HEK293 (cell line): ENCODE data around the gene ARIH1.
"Not testable (repeated sequence)": the region's sequence is repeated elsewhere in the genome, so short reads cannot be mapped to it uniquely, and the experiment has no call there.

ENCODE experiments used
- HOXA7 ChIP-seq: sonication (generic); formaldehyde crosslinking; IDR thresholded peaks from 2 replicates; pipeline ENCODE4 v1.8.1; 2022; ENCODE audit warnings: missing genetic modification reagents, borderline replicate concordance
- KLF16 ChIP-seq: fragments of 450-650 bp; formaldehyde crosslinking; IDR thresholded peaks from 2 replicates; pipeline ENCODE4 v1.5.1; 2017; ENCODE audit warnings: missing biosample characterization, missing genetic modification characterization
- SETDB1 ChIP-seq: IDR thresholded peaks from one replicate; pipeline ENCODE4 v1.6.1; 2017; ENCODE audit warnings: mild to moderate bottlenecking, low read length, moderate library complexity, mixed read lengths; ENCODE audit not compliant: insufficient read length
- SP2 ChIP-seq: fragments of 450-650 bp; formaldehyde crosslinking; IDR thresholded peaks from 2 replicates; pipeline ENCODE4 v1.5.1; 2016; ENCODE audit warnings: missing biosample characterization, missing genetic modification characterization
- ZNF2 ChIP-seq: fragments of 450-650 bp; formaldehyde crosslinking; IDR thresholded peaks from 2 replicates; pipeline ENCODE4 v1.5.1; 2016; ENCODE audit warnings: missing biosample characterization, missing genetic modification characterization
- ZNF585B ChIP-seq: fragments of 450-650 bp; formaldehyde crosslinking; IDR thresholded peaks from 2 replicates; pipeline ENCODE4 v1.5.1; 2016; ENCODE audit warnings: missing biosample characterization, missing genetic modification characterization
- ZNF626 ChIP-seq: fragments of 450-650 bp; sonication (Bioruptor Pico); formaldehyde crosslinking; IDR thresholded peaks from 2 replicates; pipeline ENCODE4 v1.5.1; 2018; ENCODE audit warnings: missing biosample characterization, missing genetic modification characterization, inconsistent platforms
- ZNF670 ChIP-seq: fragments of 450-650 bp; formaldehyde crosslinking; IDR thresholded peaks from 2 replicates; pipeline ENCODE4 v1.5.1; 2016; ENCODE audit warnings: missing biosample characterization, missing genetic modification characterization, low read depth
- TF ChIP-seq, protein P1 (sequence below): fragments of 450-650 bp; formaldehyde crosslinking; IDR thresholded peaks from 2 replicates; pipeline ENCODE4 v1.5.1; 2016; ENCODE audit warnings: missing biosample characterization, missing genetic modification characterization

DNA sequence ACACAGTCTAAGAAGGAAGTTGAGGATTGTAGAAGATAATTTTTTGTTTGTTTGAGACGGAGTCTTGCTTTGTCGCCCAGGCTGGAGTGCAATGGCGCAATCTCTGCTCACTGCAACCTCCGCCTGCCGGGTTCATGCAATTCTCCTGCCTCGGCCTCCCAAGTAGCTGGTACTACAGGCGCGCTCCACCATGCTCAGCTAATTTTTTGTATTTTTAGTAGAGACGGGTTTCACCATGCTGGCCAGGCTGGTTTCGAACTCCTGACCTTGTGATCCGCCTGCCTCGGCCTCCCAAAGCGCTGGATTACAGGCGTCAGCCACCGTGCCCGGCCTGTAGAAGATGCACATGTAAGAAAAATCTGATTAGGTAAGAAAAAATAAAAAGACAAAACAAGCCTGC, 2.2 kb downstream of the ARIH1 start:
- not testable (repeated sequence) for TF ChIP-seq ZNF626 (tag by site-specific recombination); ZNF585B (tag by site-specific recombination); ZNF2 (tag by site-specific recombination); KLF16; SP2 (tag by site-specific recombination); HOXA7 (CRISPR knock-in tag); SETDB1; ZNF670 (tag by site-specific recombination)
- TF ChIP-seq, protein P1, sequence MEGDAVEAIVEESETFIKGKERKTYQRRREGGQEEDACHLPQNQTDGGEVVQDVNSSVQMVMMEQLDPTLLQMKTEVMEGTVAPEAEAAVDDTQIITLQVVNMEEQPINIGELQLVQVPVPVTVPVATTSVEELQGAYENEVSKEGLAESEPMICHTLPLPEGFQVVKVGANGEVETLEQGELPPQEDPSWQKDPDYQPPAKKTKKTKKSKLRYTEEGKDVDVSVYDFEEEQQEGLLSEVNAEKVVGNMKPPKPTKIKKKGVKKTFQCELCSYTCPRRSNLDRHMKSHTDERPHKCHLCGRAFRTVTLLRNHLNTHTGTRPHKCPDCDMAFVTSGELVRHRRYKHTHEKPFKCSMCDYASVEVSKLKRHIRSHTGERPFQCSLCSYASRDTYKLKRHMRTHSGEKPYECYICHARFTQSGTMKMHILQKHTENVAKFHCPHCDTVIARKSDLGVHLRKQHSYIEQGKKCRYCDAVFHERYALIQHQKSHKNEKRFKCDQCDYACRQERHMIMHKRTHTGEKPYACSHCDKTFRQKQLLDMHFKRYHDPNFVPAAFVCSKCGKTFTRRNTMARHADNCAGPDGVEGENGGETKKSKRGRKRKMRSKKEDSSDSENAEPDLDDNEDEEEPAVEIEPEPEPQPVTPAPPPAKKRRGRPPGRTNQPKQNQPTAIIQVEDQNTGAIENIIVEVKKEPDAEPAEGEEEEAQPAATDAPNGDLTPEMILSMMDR (tag by site-specific recombination), result not testable (repeated sequence)
